ENCODE results near the gene IP6K3.

DNA sequence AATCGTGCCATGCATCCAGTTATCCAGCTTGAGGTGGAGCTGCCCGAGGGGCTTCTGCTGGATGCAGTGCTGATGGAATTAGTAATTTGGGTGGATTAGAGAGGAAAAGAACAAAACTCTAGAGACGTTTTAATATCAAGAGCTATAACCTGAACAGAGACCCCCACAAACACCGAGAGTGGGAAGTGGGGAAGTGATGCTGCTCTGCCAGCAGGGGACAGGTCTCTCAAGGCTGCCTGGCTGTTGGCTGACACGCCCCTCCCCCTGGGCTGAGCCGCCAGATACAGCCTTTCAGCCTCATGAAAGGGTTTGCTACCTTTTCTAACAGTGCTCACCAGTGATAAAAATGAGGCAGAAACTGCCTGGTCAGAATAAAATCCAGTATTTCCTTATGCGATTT lies 32.6 kb upstream of the IP6K3 start:
- TF ChIP-seq, protein P1, sequence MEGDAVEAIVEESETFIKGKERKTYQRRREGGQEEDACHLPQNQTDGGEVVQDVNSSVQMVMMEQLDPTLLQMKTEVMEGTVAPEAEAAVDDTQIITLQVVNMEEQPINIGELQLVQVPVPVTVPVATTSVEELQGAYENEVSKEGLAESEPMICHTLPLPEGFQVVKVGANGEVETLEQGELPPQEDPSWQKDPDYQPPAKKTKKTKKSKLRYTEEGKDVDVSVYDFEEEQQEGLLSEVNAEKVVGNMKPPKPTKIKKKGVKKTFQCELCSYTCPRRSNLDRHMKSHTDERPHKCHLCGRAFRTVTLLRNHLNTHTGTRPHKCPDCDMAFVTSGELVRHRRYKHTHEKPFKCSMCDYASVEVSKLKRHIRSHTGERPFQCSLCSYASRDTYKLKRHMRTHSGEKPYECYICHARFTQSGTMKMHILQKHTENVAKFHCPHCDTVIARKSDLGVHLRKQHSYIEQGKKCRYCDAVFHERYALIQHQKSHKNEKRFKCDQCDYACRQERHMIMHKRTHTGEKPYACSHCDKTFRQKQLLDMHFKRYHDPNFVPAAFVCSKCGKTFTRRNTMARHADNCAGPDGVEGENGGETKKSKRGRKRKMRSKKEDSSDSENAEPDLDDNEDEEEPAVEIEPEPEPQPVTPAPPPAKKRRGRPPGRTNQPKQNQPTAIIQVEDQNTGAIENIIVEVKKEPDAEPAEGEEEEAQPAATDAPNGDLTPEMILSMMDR (IDR thresholded peaks at IDR 0.05), result no peak
- TF ChIP-seq POLR2A (IDR thresholded peaks at IDR 0.05) (no peak), EP300 (IDR thresholded peaks at IDR 0.05) (no peak)
